Smooth muscle cell (in vitro differentiated cells): ENCODE data around the gene ZWILCH. TPM values are rescaled to one million over a fixed set of nuclear protein-coding genes. Genes with fewer than 3 reads are reported as not detected.

Source experiments
- DNase-seq: peaks from one replicate; lab custom pipeline; 2025; ENCODE audit not compliant: unreplicated experiment; lab: John Stamatoyannopoulos, UW
- H2AFZ ChIP-seq: fragments of 200-600 bp; sonication (generic); 2 replicates; pipeline ENCODE4 v1.6.0; 2016; ENCODE audit warnings: antibody characterized with exemption, low read depth, mild to moderate bottlenecking
- H3F3A ChIP-seq: fragments of 200-600 bp; sonication (generic); 2 replicates; pipeline ENCODE4 v1.6.0; 2017; ENCODE audit warnings: antibody characterized with exemption, low read depth
- H3K27ac ChIP-seq: fragments of 200-600 bp; sonication (generic); 2 replicates; pipeline ENCODE4 v1.5.1; 2016; ENCODE audit warnings: low read depth, mild to moderate bottlenecking
- H3K27me3 ChIP-seq: fragments of 200-600 bp; sonication (generic); 2 replicates; pipeline ENCODE4 v1.6.1; 2016; ENCODE audit warnings: low read depth, mild to moderate bottlenecking
- H3K36me3 ChIP-seq: fragments of 200-600 bp; sonication (generic); 2 replicates; pipeline ENCODE4 v1.5.1; 2016; ENCODE audit warnings: low read depth
- H3K4me1 ChIP-seq: fragments of 200-600 bp; sonication (generic); 2 replicates; pipeline ENCODE4 v1.5.1; 2016; ENCODE audit warnings: low read depth
- H3K4me2 ChIP-seq: fragments of 200-600 bp; sonication (generic); 2 replicates; pipeline ENCODE4 v1.6.0; 2016; ENCODE audit warnings: mild to moderate bottlenecking
- H3K4me3 ChIP-seq: fragments of 200-600 bp; sonication (generic); 2 replicates; pipeline ENCODE4 v1.5.1; 2016; ENCODE audit warnings: mild to moderate bottlenecking
- H3K79me2 ChIP-seq: fragments of 200-600 bp; sonication (generic); 2 replicates; pipeline ENCODE4 v1.6.0; 2016; ENCODE audit warnings: low read depth, mild to moderate bottlenecking
- H3K9ac ChIP-seq: fragments of 200-600 bp; sonication (generic); 2 replicates; pipeline ENCODE4 v1.6.0; 2016; ENCODE audit warnings: low read depth
- H3K9me3 ChIP-seq: fragments of 200-600 bp; sonication (generic); replicated peaks from 2 replicates; pipeline ENCODE4 v1.5.1; 2016; ENCODE audit warnings: low read depth
- H4K20me1 ChIP-seq: fragments of 200-600 bp; sonication (generic); 2 replicates; pipeline ENCODE4 v1.6.0; 2016; ENCODE audit warnings: low read depth
- CTCF ChIP-seq: fragments of 200-600 bp; sonication (generic); IDR thresholded peaks from 2 replicates; pipeline ENCODE4 v1.5.1; 2017; ENCODE audit warnings: borderline replicate concordance, mild to moderate bottlenecking, antibody characterized with exemption; ENCODE audit not compliant: insufficient read depth, poor library complexity, severe bottlenecking
- WGBS: methylation state at CpG from one replicate; pipeline ENCODE4 v1.1.7; 2016; ENCODE audit warnings: low lambda C conversion rate; 5-methylcytosine and 5-hydroxymethylcytosine counted together
- polyA plus RNA-seq: library from polyadenylated mRNA; unstranded; fragments of >200 nt; fragmentation: Nextera tagmentation; extraction: Ambion mirVana; gene quantifications from 2 replicates; pipeline ENCODE4 v1.2.1, GENCODE V29; 2016
- total RNA-seq: library from RNA; depleted of rRNA; stranded (reverse); fragments of >200 nt; gene quantifications from 2 replicates; pipeline ENCODE4 v1.2.3, GENCODE V29; 2014

ZWILCH gene
- total and polyA plus RNA-seq, 2 experiments from 2014 or later: 17.7 to 17.9 TPM

GRCh38 chr15:66535056-66535455 is 29.9 kb downstream of the ZWILCH start:
- H3K79me2 ChIP-seq: no peaks in the 10 kb centered on the region
- WGBS: 93% methylated on average over 9 of the region's 9 CpGs
- DNase-seq: no peak
- no peak overlapping the region for H2AFZ ChIP-seq
- H3K4me1 ChIP-seq: no peaks in the 10 kb centered on the region
- no peaks in the 10 kb centered on the region for H3K27me3 ChIP-seq
- H3K9me3 ChIP-seq: no peaks in the 10 kb centered on the region
- no peak overlapping the region for H3K9ac ChIP-seq
- no peak overlapping the region for H3K27ac ChIP-seq
- H3K4me2 ChIP-seq: no peak overlapping the region
- no peaks in the 10 kb centered on the region for H3F3A ChIP-seq
- H4K20me1 ChIP-seq: no peaks in the 10 kb centered on the region
- no peak overlapping the region for H3K4me3 ChIP-seq
- TF ChIP-seq CTCF: no peak
- H3K36me3 ChIP-seq: peaks cover 8% of the 10 kb centered on the region

GRCh38 chr15:66542896-66543295 is 37.8 kb downstream of the ZWILCH start:
- 98% methylated on average over 4 of the region's 4 CpGs for WGBS
- no peak for TF ChIP-seq CTCF

GRCh38 chr15:66545255-66545654 is 40.1 kb downstream of the ZWILCH start:
- WGBS: 97% methylated on average over 1 of the region's 1 CpG
- Histone ChIP-seq H4K20me1 (no peaks in the 10 kb centered on the region), H3K4me2 (no peak overlapping the region), H2AFZ (no peak overlapping the region), H3K79me2 (no peaks in the 10 kb centered on the region), H3K9me3 (no peaks in the 10 kb centered on the region), H3K27ac (no peak overlapping the region), H3K4me1 (no peaks in the 10 kb centered on the region), H3K9ac (no peak overlapping the region), H3K36me3 (peaks cover 5% of the 10 kb centered on the region), H3F3A (no peaks in the 10 kb centered on the region), H3K27me3 (no peaks in the 10 kb centered on the region), H3K4me3 (no peak overlapping the region)
- TF ChIP-seq CTCF: no peak
- DNase-seq: no peak

More at GRCh38 chr15:66542896-66543295, 37.8 kb downstream of the ZWILCH start:
- Histone ChIP-seq H2AFZ (no peak overlapping the region), H4K20me1 (no peaks in the 10 kb centered on the region), H3K79me2 (no peaks in the 10 kb centered on the region), H3K4me2 (no peak overlapping the region), H3K9me3 (no peaks in the 10 kb centered on the region), H3K9ac (no peak overlapping the region), H3K27ac (no peak overlapping the region), H3K4me3 (no peak overlapping the region), H3K36me3 (peaks cover 9% of the 10 kb centered on the region), H3K4me1 (no peaks in the 10 kb centered on the region), H3K27me3 (no peaks in the 10 kb centered on the region), H3F3A (no peaks in the 10 kb centered on the region)
- no peak for DNase-seq

- no peak overlapping the region for H3K9ac ChIP-seq
- no peak overlapping the region for H2AFZ ChIP-seq
- H3K27me3 ChIP-seq: no peaks in the 10 kb centered on the region
- H3K36me3 ChIP-seq: no peaks in the 10 kb centered on the region
- H3K79me2 ChIP-seq: no peaks in the 10 kb centered on the region
- no peaks in the 10 kb centered on the region for H3F3A ChIP-seq
- no peak overlapping the region for H3K4me2 ChIP-seq
- DNase-seq: no peak
- H3K9me3 ChIP-seq: no peaks in the 10 kb centered on the region
- H3K4me3 ChIP-seq: no peak overlapping the region
- H3K27ac ChIP-seq: no peak overlapping the region
- no peaks in the 10 kb centered on the region for H3K4me1 ChIP-seq
- H4K20me1 ChIP-seq: no peaks in the 10 kb centered on the region
- TF ChIP-seq CTCF: no peak
Observed at GRCh38 chr15:66555685-66556084, 50.6 kb downstream of the ZWILCH start.
